ENCODE data around the gene TMC4.
A peak's percentile ranks its signal among the peaks of the same experiment; 100 is the strongest.

DNA sequence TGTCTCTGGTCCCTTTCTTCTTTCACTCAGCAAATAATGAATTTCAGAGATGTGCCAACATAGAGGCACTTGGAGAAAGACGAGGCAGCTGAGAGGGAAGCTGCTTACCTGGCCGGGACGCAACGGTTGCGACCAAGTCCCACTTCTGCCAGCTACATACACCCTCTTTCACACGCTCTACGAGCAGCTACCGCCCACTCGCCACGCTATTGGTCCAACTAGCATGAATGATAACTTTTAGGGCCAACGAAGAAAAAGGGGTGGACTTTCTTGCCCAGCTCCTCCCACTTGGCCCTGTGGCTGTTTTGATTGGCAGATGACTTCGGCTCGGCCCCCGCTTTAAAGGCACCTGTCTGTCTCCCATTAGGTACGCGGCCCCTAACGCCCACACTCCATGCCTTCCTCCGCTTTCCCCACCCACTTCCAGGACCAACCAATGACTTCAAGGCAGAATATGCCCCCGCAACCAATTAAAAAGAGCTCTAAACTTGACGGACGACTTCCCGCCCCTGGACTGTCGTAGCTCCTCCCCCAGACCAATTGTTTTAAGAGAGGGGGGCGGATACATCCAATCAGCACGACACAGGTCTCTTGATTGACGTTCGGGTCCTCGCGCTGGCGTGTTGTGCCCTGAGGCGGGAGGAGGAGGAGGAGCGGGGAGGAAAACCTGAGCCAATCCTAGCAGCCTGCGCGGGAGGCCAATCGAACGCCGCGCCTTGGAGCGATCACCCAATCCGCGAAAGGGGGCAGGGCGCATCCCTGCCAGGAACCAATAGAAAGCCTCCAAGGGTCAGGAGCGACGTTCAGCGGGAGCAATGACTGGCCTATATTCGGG lies 35.9 kb downstream of the TMC4 start:
- TF ChIP-seq, protein P1, sequence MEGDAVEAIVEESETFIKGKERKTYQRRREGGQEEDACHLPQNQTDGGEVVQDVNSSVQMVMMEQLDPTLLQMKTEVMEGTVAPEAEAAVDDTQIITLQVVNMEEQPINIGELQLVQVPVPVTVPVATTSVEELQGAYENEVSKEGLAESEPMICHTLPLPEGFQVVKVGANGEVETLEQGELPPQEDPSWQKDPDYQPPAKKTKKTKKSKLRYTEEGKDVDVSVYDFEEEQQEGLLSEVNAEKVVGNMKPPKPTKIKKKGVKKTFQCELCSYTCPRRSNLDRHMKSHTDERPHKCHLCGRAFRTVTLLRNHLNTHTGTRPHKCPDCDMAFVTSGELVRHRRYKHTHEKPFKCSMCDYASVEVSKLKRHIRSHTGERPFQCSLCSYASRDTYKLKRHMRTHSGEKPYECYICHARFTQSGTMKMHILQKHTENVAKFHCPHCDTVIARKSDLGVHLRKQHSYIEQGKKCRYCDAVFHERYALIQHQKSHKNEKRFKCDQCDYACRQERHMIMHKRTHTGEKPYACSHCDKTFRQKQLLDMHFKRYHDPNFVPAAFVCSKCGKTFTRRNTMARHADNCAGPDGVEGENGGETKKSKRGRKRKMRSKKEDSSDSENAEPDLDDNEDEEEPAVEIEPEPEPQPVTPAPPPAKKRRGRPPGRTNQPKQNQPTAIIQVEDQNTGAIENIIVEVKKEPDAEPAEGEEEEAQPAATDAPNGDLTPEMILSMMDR (conservative IDR thresholded peaks at IDR 0.05; ENCODE audit: low read depth in 2 of 2): no peak
- no peak for TF ChIP-seq NANOG (IDR thresholded peaks at IDR 0.05; ENCODE audit: borderline replicate concordance)
- TF ChIP-seq, protein P2, sequence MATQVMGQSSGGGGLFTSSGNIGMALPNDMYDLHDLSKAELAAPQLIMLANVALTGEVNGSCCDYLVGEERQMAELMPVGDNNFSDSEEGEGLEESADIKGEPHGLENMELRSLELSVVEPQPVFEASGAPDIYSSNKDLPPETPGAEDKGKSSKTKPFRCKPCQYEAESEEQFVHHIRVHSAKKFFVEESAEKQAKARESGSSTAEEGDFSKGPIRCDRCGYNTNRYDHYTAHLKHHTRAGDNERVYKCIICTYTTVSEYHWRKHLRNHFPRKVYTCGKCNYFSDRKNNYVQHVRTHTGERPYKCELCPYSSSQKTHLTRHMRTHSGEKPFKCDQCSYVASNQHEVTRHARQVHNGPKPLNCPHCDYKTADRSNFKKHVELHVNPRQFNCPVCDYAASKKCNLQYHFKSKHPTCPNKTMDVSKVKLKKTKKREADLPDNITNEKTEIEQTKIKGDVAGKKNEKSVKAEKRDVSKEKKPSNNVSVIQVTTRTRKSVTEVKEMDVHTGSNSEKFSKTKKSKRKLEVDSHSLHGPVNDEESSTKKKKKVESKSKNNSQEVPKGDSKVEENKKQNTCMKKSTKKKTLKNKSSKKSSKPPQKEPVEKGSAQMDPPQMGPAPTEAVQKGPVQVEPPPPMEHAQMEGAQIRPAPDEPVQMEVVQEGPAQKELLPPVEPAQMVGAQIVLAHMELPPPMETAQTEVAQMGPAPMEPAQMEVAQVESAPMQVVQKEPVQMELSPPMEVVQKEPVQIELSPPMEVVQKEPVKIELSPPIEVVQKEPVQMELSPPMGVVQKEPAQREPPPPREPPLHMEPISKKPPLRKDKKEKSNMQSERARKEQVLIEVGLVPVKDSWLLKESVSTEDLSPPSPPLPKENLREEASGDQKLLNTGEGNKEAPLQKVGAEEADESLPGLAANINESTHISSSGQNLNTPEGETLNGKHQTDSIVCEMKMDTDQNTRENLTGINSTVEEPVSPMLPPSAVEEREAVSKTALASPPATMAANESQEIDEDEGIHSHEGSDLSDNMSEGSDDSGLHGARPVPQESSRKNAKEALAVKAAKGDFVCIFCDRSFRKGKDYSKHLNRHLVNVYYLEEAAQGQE (IDR thresholded peaks at IDR 0.05; ENCODE audit: unreplicated experiment): no peak
- TF ChIP-seq EZH2 (IDR thresholded peaks at IDR 0.05; ENCODE audit: low read depth, unreplicated experiment): no peak
- peak; percentile 94 for TF ChIP-seq POLR2AphosphoS5 (IDR thresholded peaks at IDR 0.05; ENCODE audit: low read depth)
